K562 (cell line): Measurements from ENCODE around the gene GRAMD2A. TPM values are rescaled to one million over a fixed set of nuclear protein-coding genes. Genes with fewer than 3 reads are reported as not detected.
A peak's percentile ranks its signal among the peaks of the same experiment; 100 is the strongest.

Experiments
- FOS ChIP-seq: IDR thresholded peaks from 3 replicates; pipeline ENCODE4 v1.6.1; 2011; ENCODE audit not compliant: insufficient read length; ENCODE audit errors: extremely low read depth
- HMG20A ChIP-seq: fragments of 450-650 bp; formaldehyde crosslinking; conservative IDR thresholded peaks from 2 replicates; pipeline ENCODE4 v1.4.0; 2020; ENCODE audit warnings: mild to moderate bottlenecking, mixed read lengths
- KDM1A ChIP-seq, 2 experiments: fragments of 450-650 bp; IDR thresholded peaks; 2 replicates each; pipeline ENCODE4 v1.6.1; 2016; ENCODE audit warnings: mild to moderate bottlenecking in 2 of 2
- KDM2B ChIP-seq: fragments of 250-450 bp; sonication (Bioruptor Pico); IDR thresholded peaks from 2 replicates; pipeline ENCODE4 v1.8.0; 2021; ENCODE audit warnings: mild to moderate bottlenecking, moderate library complexity
- MAFG ChIP-seq: fragments of 450-650 bp; conservative IDR thresholded peaks from 2 replicates; pipeline ENCODE4 v1.6.1; 2016; ENCODE audit warnings: missing genetic modification characterization, missing compliant biosample characterization
- MAFK ChIP-seq: IDR thresholded peaks from 2 replicates; pipeline ENCODE4 v1.6.1; 2011; ENCODE audit warnings: low read length, improper control_type of control experiment
- MEIS2 ChIP-seq: fragments of 450-650 bp; IDR thresholded peaks from 2 replicates; pipeline ENCODE4 v1.6.1; 2014; ENCODE audit warnings: mild to moderate bottlenecking; ENCODE audit not compliant: partially characterized antibody
- MYBL2 ChIP-seq, 2 experiments: fragments of 450-650 bp in 1 of 2; sonication (generic) in 1 of 2; formaldehyde crosslinking in 1 of 2; IDR thresholded peaks; 2 replicates each; pipeline versions ENCODE4 v1.6.1 to v1.8.1; 2017 to 2022; ENCODE audit warnings: borderline replicate concordance in 1 of 2, inconsistent platforms in 1 of 2, low read depth in 1 of 2, mild to moderate bottlenecking in 1 of 2, missing genetic modification reagents in 1 of 2, moderate library complexity in 1 of 2
- NFE2 ChIP-seq: IDR thresholded peaks from 2 replicates; pipeline ENCODE4 v1.6.1; 2014; ENCODE audit warnings: antibody characterized with exemption, low read depth
- NR2C1 ChIP-seq, 2 experiments: fragments of 450-650 bp; IDR thresholded peaks; 2 replicates each; pipeline ENCODE4 v1.6.1; 2017; ENCODE audit warnings: mild to moderate bottlenecking in 2 of 2, antibody characterized with exemption in 1 of 2, inconsistent platforms in 1 of 2, missing compliant biosample characterization in 1 of 2, missing genetic modification characterization in 1 of 2
- POLR3A ChIP-seq: IDR thresholded peaks from 2 replicates; pipeline ENCODE4 v1.6.1; 2011; ENCODE audit warnings: borderline replicate concordance, mild to moderate bottlenecking, moderate library complexity; ENCODE audit not compliant: insufficient read length, insufficient read depth; ENCODE audit errors: extremely low read depth
- RBM22 ChIP-seq: fragments of 200-400 bp; formaldehyde crosslinking; IDR thresholded peaks from 2 replicates; pipeline ENCODE4 v1.6.1; 2018; ENCODE audit warnings: low read length, low read depth; ENCODE audit not compliant: poor library complexity, severe bottlenecking
- RUNX1 ChIP-seq: sonication (generic); IDR thresholded peaks from 2 replicates; pipeline ENCODE4 v1.6.1; 2016; ENCODE audit warnings: antibody characterized with exemption, low read depth
- SAP30 ChIP-seq: fragments of 200-600 bp; sonication (generic); IDR thresholded peaks from 2 replicates; pipeline ENCODE4 v1.6.1; 2012; ENCODE audit warnings: borderline replicate concordance, low read depth, mild to moderate bottlenecking, moderate library complexity, low read length, control low read depth, inconsistent platforms; ENCODE audit not compliant: insufficient read depth, poor library complexity, severe bottlenecking
- TARDBP ChIP-seq: fragments of 450-650 bp; IDR thresholded peaks from 2 replicates; pipeline ENCODE4 v1.6.1; 2016
- TBP ChIP-seq: optimal IDR thresholded peaks from 2 replicates; pipeline ENCODE3; 2011; ENCODE audit warnings: low read depth, low read length, improper control_type of control experiment
- TCF7 ChIP-seq: sonication (generic); IDR thresholded peaks from 2 replicates; pipeline ENCODE4 v1.6.1; 2016; ENCODE audit warnings: antibody characterized with exemption, borderline replicate concordance
- TGIF2 ChIP-seq: sonication (generic); formaldehyde crosslinking; IDR thresholded peaks from 2 replicates; pipeline ENCODE4 v1.8.1; 2022; ENCODE audit warnings: mild to moderate bottlenecking, missing genetic modification reagents, moderate library complexity
- XRCC3 ChIP-seq: fragments of 450-650 bp; IDR thresholded peaks from 2 replicates; pipeline ENCODE4 v1.6.1; 2017; ENCODE audit warnings: mild to moderate bottlenecking, moderate library complexity
- ZBED1 ChIP-seq: IDR thresholded peaks from 2 replicates; pipeline ENCODE4 v1.6.1; 2014
- ZNF174 ChIP-seq: fragments of 250-450 bp; sonication (Bioruptor Pico); IDR thresholded peaks from 2 replicates; pipeline ENCODE4 v1.4.0; 2020; ENCODE audit warnings: mild to moderate bottlenecking
- ZNF444 ChIP-seq: fragments of 250-450 bp; sonication (Bioruptor Pico); IDR thresholded peaks from 2 replicates; pipeline ENCODE4 v1.4.0; 2020; ENCODE audit warnings: mild to moderate bottlenecking, moderate library complexity
- ZNF695 ChIP-seq: fragments of 450-650 bp; formaldehyde crosslinking; IDR thresholded peaks from 2 replicates; pipeline ENCODE4 v1.4.0; 2020; ENCODE audit warnings: mild to moderate bottlenecking, moderate library complexity
- ZNF75A ChIP-seq: fragments of 450-650 bp; formaldehyde crosslinking; IDR thresholded peaks from 2 replicates; pipeline ENCODE4 v1.4.0; 2020; ENCODE audit warnings: mild to moderate bottlenecking
- ZNF76 ChIP-seq: fragments of 250-450 bp; sonication (Bioruptor Pico); IDR thresholded peaks from 2 replicates; pipeline ENCODE4 v1.4.0; 2020; ENCODE audit warnings: mild to moderate bottlenecking, moderate library complexity, borderline replicate concordance
- ZNF830 ChIP-seq: fragments of 250-450 bp; sonication (Bioruptor Pico); IDR thresholded peaks from 2 replicates; pipeline ENCODE4 v1.5.0; 2021; ENCODE audit warnings: mild to moderate bottlenecking
- ZSCAN29 ChIP-seq: fragments of 450-650 bp; IDR thresholded peaks from 2 replicates; pipeline ENCODE4 v1.6.1; 2017
- polyA plus RNA-seq, 8 experiments: library from polyadenylated mRNA; depleted of rRNA in 4 of 8; stranded (reverse) in 5 of 8; unstranded in 3 of 8; fragments of >200 nt; fragmentation: Nextera tagmentation in 2 of 8; fragmentation: Illumina TruSeq in 1 of 8; extraction: Ambion mirVana in 2 of 8; extraction: Trizol in 1 of 8; gene quantifications; 2 replicates each; pipeline versions ENCODE4 v1.2.1 to v1.2.3, GENCODE V29; 2011 to 2014; ENCODE audit warnings: inconsistent platforms in 1 of 8, missing spikeins in 1 of 8
- total RNA-seq, 7 experiments: library from RNA; depleted of rRNA in 6 of 7; stranded (reverse); fragments of >200 nt in 6 of 7; fragmentation: Illumina TruSeq in 2 of 7; extraction: Trizol in 2 of 7; gene quantifications; 2 replicates each; pipeline versions ENCODE4 v1.2.1 to v1.2.3, GENCODE V29; 2011 to 2021; ENCODE audit warnings: low replicate concordance in 1 of 7
- TF ChIP-seq, protein P1 (sequence below): fragments of 250-450 bp; sonication (Bioruptor Pico); IDR thresholded peaks from 2 replicates; pipeline ENCODE4 v1.5.1; 2021; ENCODE audit warnings: mild to moderate bottlenecking
- TF ChIP-seq, protein P2 (sequence below), 2 experiments: fragments of 450-650 bp in 1 of 2; sonication (generic) in 1 of 2; formaldehyde crosslinking in 1 of 2; IDR thresholded peaks in 1 of 2; conservative IDR thresholded peaks in 1 of 2; 2 replicates each; pipeline versions ENCODE4 v1.6.1 to v1.8.1; 2016 to 2023; ENCODE audit warnings: mild to moderate bottlenecking in 2 of 2, moderate library complexity in 2 of 2, inconsistent platforms in 1 of 2, missing genetic modification reagents in 1 of 2

The GRAMD2A gene
- total and polyA plus RNA-seq, 9 of the 15 experiments (the other 6 are each of a cell fraction or from before 2014, with no cell fraction given), result 0.08 to 0.22 TPM; not detected in 7

DNA sequence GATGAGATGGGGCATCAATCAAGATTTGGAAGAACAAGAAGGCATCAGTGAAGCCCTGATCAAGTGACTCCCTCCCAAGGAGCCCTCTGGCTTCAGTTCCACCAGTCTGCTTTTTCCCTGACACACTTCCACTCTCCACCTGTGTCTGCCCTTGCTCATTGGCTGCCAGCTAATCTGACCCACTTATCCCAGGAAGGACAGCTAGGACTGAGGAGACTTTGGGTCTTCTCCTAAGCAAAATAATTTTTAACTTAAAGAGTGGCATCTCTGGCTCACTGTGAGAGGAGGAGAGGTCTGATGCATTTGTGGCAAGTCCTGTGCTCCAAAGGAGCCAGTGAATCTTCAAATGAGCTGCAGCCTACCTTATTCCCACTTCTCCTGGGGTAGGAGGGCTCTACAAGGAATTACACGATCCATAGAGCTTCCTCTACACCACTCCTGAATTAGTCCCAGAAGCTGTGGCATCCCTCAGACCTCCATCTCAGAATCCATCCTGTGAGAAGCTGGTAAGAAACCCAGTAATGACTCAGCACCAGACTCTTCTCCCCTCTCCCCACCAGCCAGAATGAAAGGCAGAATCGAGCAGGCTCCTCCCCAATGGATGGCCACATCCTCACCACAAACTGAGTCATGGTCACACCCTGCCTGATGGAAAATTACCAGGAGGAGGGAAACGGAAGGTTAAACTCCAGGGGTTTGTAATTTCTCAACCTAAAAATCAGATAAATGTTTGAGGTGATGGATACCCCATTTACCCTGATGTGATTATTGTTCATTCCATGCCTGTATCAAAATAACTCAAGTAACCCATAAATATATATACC is 39.7 kb upstream of the GRAMD2A start (continued):
- TF ChIP-seq RUNX1 (no peak), ZNF444 (CRISPR knock-in tag) (no peak), SAP30 (no peak), ZSCAN29 (no peak), RBM22 (no peak), KDM2B (CRISPR knock-in tag) (no peak), TBP (peak; percentile 96), HMG20A (CRISPR knock-in tag) (no peak), ZNF76 (CRISPR knock-in tag) (no peak), FOS (peak; percentile 49), ZNF695 (CRISPR knock-in tag) (no peak), KDM1A (IDR thresholded peaks at IDR 0.05) (peak in 1 of 2 experiments; percentile 48; a peak in 2 of 4 replicates), MYBL2 (IDR thresholded peaks at IDR 0.05; ENCODE audit: low read depth) (no peak), MYBL2 (CRISPR knock-in tag; IDR thresholded peaks at IDR 0.05; ENCODE audit: borderline replicate concordance) (no peak), ZNF174 (no peak), TGIF2 (CRISPR knock-in tag) (no peak), TARDBP (no peak), POLR3A (no peak), MAFG (tag) (peak; percentile 96), ZNF830 (no peak), XRCC3 (no peak), NFE2 (peak; percentile 99), ZNF75A (CRISPR knock-in tag) (no peak), TCF7 (no peak), MEIS2 (peak; percentile 21), MAFK (peak; percentile 94), NR2C1 (IDR thresholded peaks at IDR 0.05) (no peak), NR2C1 (tag; IDR thresholded peaks at IDR 0.05) (no peak), ZBED1 (no peak)
- TF ChIP-seq, protein P1, sequence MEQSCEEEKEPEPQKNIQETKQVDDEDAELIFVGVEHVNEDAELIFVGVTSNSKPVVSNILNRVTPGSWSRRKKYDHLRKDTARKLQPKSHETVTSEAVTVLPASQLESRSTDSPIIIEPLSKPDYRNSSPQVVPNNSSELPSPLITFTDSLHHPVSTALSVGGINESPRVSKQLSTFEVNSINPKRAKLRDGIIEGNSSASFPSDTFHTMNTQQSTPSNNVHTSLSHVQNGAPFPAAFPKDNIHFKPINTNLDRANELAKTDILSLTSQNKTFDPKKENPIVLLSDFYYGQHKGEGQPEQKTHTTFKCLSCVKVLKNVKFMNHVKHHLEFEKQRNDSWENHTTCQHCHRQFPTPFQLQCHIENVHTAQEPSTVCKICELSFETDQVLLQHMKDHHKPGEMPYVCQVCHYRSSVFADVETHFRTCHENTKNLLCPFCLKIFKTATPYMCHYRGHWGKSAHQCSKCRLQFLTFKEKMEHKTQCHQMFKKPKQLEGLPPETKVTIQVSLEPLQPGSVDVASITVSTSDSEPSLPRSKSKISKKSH (CRISPR knock-in tag), result no peak
- TF ChIP-seq, protein P2, sequence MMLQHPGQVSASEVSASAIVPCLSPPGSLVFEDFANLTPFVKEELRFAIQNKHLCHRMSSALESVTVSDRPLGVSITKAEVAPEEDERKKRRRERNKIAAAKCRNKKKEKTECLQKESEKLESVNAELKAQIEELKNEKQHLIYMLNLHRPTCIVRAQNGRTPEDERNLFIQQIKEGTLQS (IDR thresholded peaks at IDR 0.05), result peak; percentile 91
- TF ChIP-seq, protein P2 (CRISPR knock-in tag; conservative IDR thresholded peaks at IDR 0.05), result no peak
